OCI-LY7 (cell line): ENCODE data around the gene CHM.

Experiments
- CTCF ChIP-seq: fragments of 200-600 bp; sonication (generic); conservative IDR thresholded peaks from 2 replicates; pipeline ENCODE4 v1.5.1; 2014; ENCODE audit warnings: mild to moderate bottlenecking, antibody characterized with exemption, low read length, moderate library complexity, mixed read lengths
- EZH2phosphoT487 ChIP-seq: fragments of 200-600 bp; sonication (generic); IDR thresholded peaks from 2 replicates; pipeline ENCODE4 v1.6.1; 2018; ENCODE audit warnings: low read depth, borderline replicate concordance, mild to moderate bottlenecking, mixed run types, antibody characterized with exemption, low read length, moderate library complexity, mixed read lengths

GRCh38 chrX:85992811-85993229 lies 54.5 kb downstream of the CHM start:
- no peak for TF ChIP-seq CTCF
- TF ChIP-seq EZH2phosphoT487 = no peak
